ENCODE results near the gene RAB40C. TPM values are rescaled to one million over a fixed set of nuclear protein-coding genes. Genes with fewer than 3 reads are reported as not detected.

Gene RAB40C
- total RNA-seq, 1 donor from 2014 or later, result 5.7 TPM

GRCh38 chr16:552171-552570 is 37.7 kb upstream of the RAB40C start:
- Histone ChIP-seq H3K9me3 (ENCODE audit: control insufficient read depth in 3 of 3, low read length in 3 of 3) (no peaks in the 10 kb centered on the region), H3K9ac (ENCODE audit: low read depth in 1 of 3, low read length in 3 of 3) (no peak overlapping the region), H3K4me3 (ENCODE audit: low read length in 3 of 3) (no peak overlapping the region), H3K36me3 (ENCODE audit: control insufficient read depth in 3 of 3, insufficient read depth in 3 of 3, low read length in 3 of 3) (peaks cover 4 to 14% (median 10%) of the 10 kb centered on the region in 3 donors), H3K4me1 (ENCODE audit: control insufficient read depth in 3 of 3, insufficient read depth in 3 of 3, low read length in 3 of 3) (peaks cover 0 to 5% (median 0%) of the 10 kb centered on the region in 3 donors), H3K27ac (ENCODE audit: low read depth, low read length) (no peak overlapping the region), H3K27me3 (ENCODE audit: control insufficient read depth in 3 of 3, insufficient read depth in 3 of 3, low read length in 3 of 3) (peaks cover 0 to 7% (median 0%) of the 10 kb centered on the region in 3 donors)

GRCh38 chr16:553601-554296 is 36.1 kb upstream of the RAB40C start:
- Histone ChIP-seq H3K9me3 (ENCODE audit: control insufficient read depth in 3 of 3, low read length in 3 of 3) (no peaks in the 10 kb centered on the region), H3K4me3 (ENCODE audit: low read length in 3 of 3) (no peak overlapping the region), H3K9ac (ENCODE audit: low read depth in 1 of 3, low read length in 3 of 3) (no peak overlapping the region), H3K27me3 (ENCODE audit: control insufficient read depth in 3 of 3, insufficient read depth in 3 of 3, low read length in 3 of 3) (peaks cover 9 to 17% (median 9%) of the 10 kb centered on the region in 3 donors), H3K27ac (ENCODE audit: low read depth, low read length) (no peak overlapping the region), H3K4me1 (ENCODE audit: control insufficient read depth in 3 of 3, insufficient read depth in 3 of 3, low read length in 3 of 3) (peaks cover 0 to 5% (median 0%) of the 10 kb centered on the region in 3 donors), H3K36me3 (ENCODE audit: control insufficient read depth in 3 of 3, insufficient read depth in 3 of 3, low read length in 3 of 3) (peaks cover 4 to 14% (median 7%) of the 10 kb centered on the region in 3 donors)

DNA sequence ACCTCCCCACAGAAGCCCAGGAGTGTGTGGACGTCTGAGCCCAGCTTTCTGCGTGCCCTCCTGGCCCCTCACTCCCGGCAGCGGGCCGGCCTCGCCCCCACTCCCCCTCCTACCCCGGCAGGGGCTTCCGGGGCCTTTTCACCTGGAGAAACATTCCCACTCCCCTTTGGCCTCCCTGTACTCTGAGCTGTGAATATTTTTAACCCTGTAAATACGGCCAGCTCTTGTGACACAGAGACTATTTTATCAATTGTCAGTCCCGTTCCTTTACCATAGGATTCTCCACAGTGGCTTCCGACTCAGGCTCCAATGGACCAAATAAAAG is 35.6 kb upstream of the RAB40C start:
- Histone ChIP-seq H3K27ac (ENCODE audit: low read depth, low read length) (no peak overlapping the region), H3K9me3 (ENCODE audit: control insufficient read depth in 3 of 3, low read length in 3 of 3) (no peaks in the 10 kb centered on the region), H3K9ac (ENCODE audit: low read depth in 1 of 3, low read length in 3 of 3) (no peak overlapping the region), H3K27me3 (ENCODE audit: control insufficient read depth in 3 of 3, insufficient read depth in 3 of 3, low read length in 3 of 3) (peaks cover 14 to 22% (median 15%) of the 10 kb centered on the region in 3 donors), H3K4me3 (ENCODE audit: low read length in 3 of 3) (no peak overlapping the region), H3K4me1 (ENCODE audit: control insufficient read depth in 3 of 3, insufficient read depth in 3 of 3, low read length in 3 of 3) (peaks cover 0 to 6% (median 0%) of the 10 kb centered on the region in 3 donors), H3K36me3 (ENCODE audit: control insufficient read depth in 3 of 3, insufficient read depth in 3 of 3, low read length in 3 of 3) (peaks cover 4 to 13% (median 5%) of the 10 kb centered on the region in 3 donors)

- H3K27ac ChIP-seq (ENCODE audit: low read depth, low read length), result no peak overlapping the region
- H3K36me3 ChIP-seq (ENCODE audit: control insufficient read depth in 3 of 3, insufficient read depth in 3 of 3, low read length in 3 of 3), result peaks cover 2 to 10% (median 5%) of the 10 kb centered on the region in 3 donors
- H3K9ac ChIP-seq (ENCODE audit: low read depth in 1 of 3, low read length in 3 of 3), result peak overlapping the region in 1 of 3 donors; percentile 25
These were observed 35.1 kb upstream of the RAB40C start for GRCh38 chr16:554640-555365.

DNA sequence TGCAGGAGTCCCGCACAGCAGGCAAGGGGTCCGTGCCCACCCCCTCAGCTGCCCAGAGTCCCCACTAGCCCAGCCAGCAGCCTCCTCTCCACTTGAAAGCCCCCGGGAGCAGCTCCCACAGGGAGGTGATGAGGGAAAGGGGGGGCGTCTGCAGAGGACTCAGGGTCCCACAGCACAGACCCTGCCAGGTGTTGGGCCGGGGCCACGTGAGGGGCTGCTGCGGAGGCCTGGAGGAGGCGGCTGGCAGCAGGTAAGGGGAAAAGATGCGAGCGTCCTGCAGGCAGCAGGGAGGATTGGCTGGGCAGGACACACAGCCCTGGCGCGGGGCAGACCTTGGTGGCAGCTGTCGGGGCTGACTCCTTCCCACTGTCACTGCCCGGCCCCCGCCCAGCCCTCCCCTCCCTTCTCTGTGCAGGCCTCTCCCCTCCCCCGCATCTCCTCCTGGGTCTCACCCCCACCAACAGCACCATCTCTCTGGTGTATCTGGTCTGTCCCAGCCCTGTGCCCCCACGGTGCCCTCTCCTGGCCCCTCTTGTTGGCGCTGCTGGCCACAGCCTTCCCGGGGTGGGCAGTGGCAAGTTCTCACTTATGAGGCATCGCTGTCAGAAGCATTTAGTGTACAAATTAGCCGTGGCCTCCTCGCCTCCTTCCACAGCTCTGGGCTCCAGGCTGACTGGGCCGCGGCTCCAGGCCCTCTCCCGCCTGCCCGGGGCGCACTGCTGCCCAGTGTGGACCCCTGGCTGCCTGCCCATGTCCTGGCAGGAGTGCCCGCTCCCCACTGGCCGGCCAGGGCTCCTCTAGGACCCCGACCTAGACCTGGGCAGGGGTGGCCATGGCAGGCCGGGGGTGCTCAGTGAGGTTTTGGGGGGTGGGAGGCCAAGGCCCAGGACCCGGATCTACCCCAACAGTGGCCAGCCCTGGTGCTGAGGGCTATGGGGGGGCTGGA is 34.1 kb upstream of the RAB40C start:
- Histone ChIP-seq H3K9ac (ENCODE audit: low read depth in 1 of 3, low read length in 3 of 3) (no peak overlapping the region), H3K9me3 (ENCODE audit: control insufficient read depth in 3 of 3, low read length in 3 of 3) (no peaks in the 10 kb centered on the region), H3K4me3 (ENCODE audit: low read length in 3 of 3) (no peak overlapping the region), H3K27ac (ENCODE audit: low read depth, low read length) (no peak overlapping the region), H3K4me1 (ENCODE audit: control insufficient read depth in 3 of 3, insufficient read depth in 3 of 3, low read length in 3 of 3) (peaks cover 0 to 6% (median 0%) of the 10 kb centered on the region in 3 donors), H3K27me3 (ENCODE audit: control insufficient read depth in 3 of 3, insufficient read depth in 3 of 3, low read length in 3 of 3) (peaks cover 20 to 30% (median 23%) of the 10 kb centered on the region in 3 donors), H3K36me3 (ENCODE audit: control insufficient read depth in 3 of 3, insufficient read depth in 3 of 3, low read length in 3 of 3) (peaks cover 0 to 7% (median 5%) of the 10 kb centered on the region in 3 donors)

More at GRCh38 chr16:554640-555365, 35.1 kb upstream of the RAB40C start:
- peaks cover 19 to 27% (median 20%) of the 10 kb centered on the region in 3 donors for H3K27me3 ChIP-seq (ENCODE audit: control insufficient read depth in 3 of 3, insufficient read depth in 3 of 3, low read length in 3 of 3)
- H3K9me3 ChIP-seq (ENCODE audit: control insufficient read depth in 3 of 3, low read length in 3 of 3), result no peaks in the 10 kb centered on the region
- H3K4me3 ChIP-seq (ENCODE audit: low read length in 3 of 3), result no peak overlapping the region
- peaks cover 0 to 6% (median 0%) of the 10 kb centered on the region in 3 donors for H3K4me1 ChIP-seq (ENCODE audit: control insufficient read depth in 3 of 3, insufficient read depth in 3 of 3, low read length in 3 of 3)

GRCh38 chr16:556474-557173 is 33.2 kb upstream of the RAB40C start:
- Histone ChIP-seq H3K9ac (ENCODE audit: low read depth in 1 of 3, low read length in 3 of 3) (no peak overlapping the region), H3K27ac (ENCODE audit: low read depth, low read length) (no peak overlapping the region), H3K36me3 (ENCODE audit: control insufficient read depth in 3 of 3, insufficient read depth in 3 of 3, low read length in 3 of 3) (peaks cover 0 to 7% (median under 1%) of the 10 kb centered on the region in 3 donors), H3K9me3 (ENCODE audit: control insufficient read depth in 3 of 3, low read length in 3 of 3) (no peaks in the 10 kb centered on the region), H3K4me3 (ENCODE audit: low read length in 3 of 3) (no peak overlapping the region), H3K27me3 (ENCODE audit: control insufficient read depth in 3 of 3, insufficient read depth in 3 of 3, low read length in 3 of 3) (peaks cover 27 to 38% (median 31%) of the 10 kb centered on the region in 3 donors), H3K4me1 (ENCODE audit: control insufficient read depth in 3 of 3, insufficient read depth in 3 of 3, low read length in 3 of 3) (peaks cover 0 to 6% (median 0%) of the 10 kb centered on the region in 3 donors)

GRCh38 chr16:557463-558297 is 32.2 kb upstream of the RAB40C start:
- Histone ChIP-seq H3K9ac (ENCODE audit: low read depth in 1 of 3, low read length in 3 of 3) (no peak overlapping the region), H3K27me3 (ENCODE audit: control insufficient read depth in 3 of 3, insufficient read depth in 3 of 3, low read length in 3 of 3) (peaks cover 38 to 49% (median 41%) of the 10 kb centered on the region in 3 donors), H3K9me3 (ENCODE audit: control insufficient read depth in 3 of 3, low read length in 3 of 3) (no peaks in the 10 kb centered on the region), H3K27ac (ENCODE audit: low read depth, low read length) (no peak overlapping the region), H3K36me3 (ENCODE audit: control insufficient read depth in 3 of 3, insufficient read depth in 3 of 3, low read length in 3 of 3) (no peaks in the 10 kb centered on the region), H3K4me1 (ENCODE audit: control insufficient read depth in 3 of 3, insufficient read depth in 3 of 3, low read length in 3 of 3) (peaks cover 0 to 6% (median 0%) of the 10 kb centered on the region in 3 donors), H3K4me3 (ENCODE audit: low read length in 3 of 3) (no peak overlapping the region)

DNA sequence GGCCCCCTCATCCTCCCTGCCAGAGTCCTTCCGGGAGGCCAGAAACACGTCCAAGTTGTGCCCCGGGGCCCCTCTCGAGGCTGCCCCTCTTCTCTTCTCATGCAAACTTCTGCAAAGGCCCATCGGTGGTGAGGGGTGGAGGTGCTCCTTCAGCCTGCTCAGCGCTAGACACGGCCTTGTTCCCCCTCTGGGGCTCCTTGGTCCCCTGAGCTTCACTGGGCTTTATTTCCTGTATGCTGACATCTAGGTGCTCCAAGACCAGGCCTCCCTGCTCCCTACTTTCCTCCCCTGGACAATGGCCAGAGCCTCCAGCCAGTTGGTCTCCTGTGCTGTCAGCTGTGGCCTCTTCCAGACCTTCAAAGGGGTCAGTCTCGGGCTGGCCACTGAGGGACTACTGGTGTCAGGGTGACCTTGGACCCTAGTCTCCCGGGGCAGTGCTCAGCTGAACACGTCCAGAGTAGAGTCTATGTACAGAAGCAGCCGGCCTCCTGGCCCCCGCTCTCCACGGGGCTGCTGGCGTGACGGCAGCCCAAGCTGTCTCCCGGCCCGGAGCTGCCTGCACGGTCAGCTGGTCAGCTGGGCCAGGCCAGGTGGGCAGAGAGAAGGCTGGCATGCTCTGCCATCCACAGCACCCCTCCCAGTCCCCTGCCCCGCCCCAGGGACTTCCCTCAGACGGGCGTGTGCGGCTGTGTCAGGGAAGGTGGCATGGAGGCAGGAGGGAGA is 31.4 kb upstream of the RAB40C start:
- H3K36me3 ChIP-seq (ENCODE audit: control insufficient read depth in 3 of 3, insufficient read depth in 3 of 3, low read length in 3 of 3), result no peaks in the 10 kb centered on the region
- H3K4me3 ChIP-seq (ENCODE audit: low read length in 3 of 3), result no peak overlapping the region
- peaks cover 39 to 50% (median 43%) of the 10 kb centered on the region in 3 donors for H3K27me3 ChIP-seq (ENCODE audit: control insufficient read depth in 3 of 3, insufficient read depth in 3 of 3, low read length in 3 of 3)
- peaks cover 0 to 6% (median 0%) of the 10 kb centered on the region in 3 donors for H3K4me1 ChIP-seq (ENCODE audit: control insufficient read depth in 3 of 3, insufficient read depth in 3 of 3, low read length in 3 of 3)
- H3K27ac ChIP-seq (ENCODE audit: low read depth, low read length), result no peak overlapping the region
- no peak overlapping the region for H3K9ac ChIP-seq (ENCODE audit: low read depth in 1 of 3, low read length in 3 of 3)
- H3K9me3 ChIP-seq (ENCODE audit: control insufficient read depth in 3 of 3, low read length in 3 of 3), result no peaks in the 10 kb centered on the region
